Hematopoietic multipotent progenitor cell treated with erythropoietin and hydrocortisone succinate and interleukin-3 and kit ligand, for 6 days (in vitro differentiated cells): Measurements from ENCODE around the gene PSD2.

Experiments used
- DNase-seq: peaks from one replicate; pipeline ENCODE4 v3.0.0-alpha.2; 2015

Gene PSD2

GRCh38 chr5:139862313-139862712, 66.7 kb downstream of the PSD2 start:
- DNase-seq, result no peak

- no peak for DNase-seq
Observed at GRCh38 chr5:139862803-139863202, 67.2 kb downstream of the PSD2 start.

DNA sequence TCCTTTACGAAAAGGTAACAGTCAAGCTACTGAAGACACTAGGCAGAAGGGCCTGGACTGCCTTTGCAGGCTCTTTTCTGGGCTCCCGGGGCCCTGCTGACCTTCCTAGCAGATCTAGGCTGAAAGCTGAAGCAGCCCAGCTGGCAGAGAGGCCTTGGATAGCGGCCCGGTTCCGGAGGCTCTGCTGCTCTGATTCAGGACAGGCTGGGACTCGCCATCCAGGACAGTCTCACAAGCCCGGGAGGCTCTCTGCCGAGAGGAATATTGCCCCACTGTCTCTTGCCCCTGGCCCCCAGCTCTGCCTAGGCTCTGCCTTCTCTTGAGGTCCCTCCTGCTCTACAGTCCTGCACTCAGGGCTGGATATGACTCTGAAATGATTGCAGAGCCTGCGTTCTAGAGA, 67.8 kb downstream of the PSD2 start:
- DNase-seq, result no peak

DNA sequence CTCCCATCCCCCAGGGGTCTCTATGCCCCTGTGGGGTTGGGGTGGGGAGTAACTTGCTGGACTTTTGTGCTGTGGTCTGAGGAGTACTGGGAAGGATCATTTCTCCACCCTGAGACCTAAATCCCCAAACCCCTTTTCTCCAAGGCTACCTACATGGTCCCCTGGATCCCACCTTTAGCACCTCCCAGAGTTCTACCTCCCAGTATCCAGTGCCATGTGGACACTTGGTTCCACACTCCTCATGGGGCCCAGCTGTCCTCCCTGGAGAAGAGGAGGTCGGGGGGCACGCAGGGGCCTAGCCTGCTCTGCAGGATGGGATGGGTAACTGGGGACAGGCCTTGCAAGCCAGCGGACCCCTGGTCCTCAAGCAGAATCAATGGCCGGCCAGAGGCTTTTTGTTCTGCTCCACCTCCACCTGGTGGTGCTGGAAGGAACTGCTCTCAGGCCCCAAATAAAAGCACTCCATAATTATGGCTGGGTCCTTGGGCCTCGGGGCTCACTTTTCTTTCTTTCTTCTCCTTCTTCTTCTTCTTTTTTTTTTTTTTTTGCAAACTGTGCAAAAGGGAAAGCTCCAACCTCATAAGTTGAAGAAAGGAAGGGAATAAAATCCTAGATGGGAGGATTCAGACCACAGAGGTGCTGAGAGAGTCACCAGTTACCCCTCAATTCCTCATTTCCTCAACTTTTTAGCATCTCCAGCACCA, 68.4 kb downstream of the PSD2 start:
- DNase-seq, result peak; percentile 74

- no peak for DNase-seq
Observed at GRCh38 chr5:139864716-139865483, 69.3 kb downstream of the PSD2 start.

- no peak for DNase-seq
Observed at GRCh38 chr5:139867109-139867508, 71.5 kb downstream of the PSD2 start.

DNA sequence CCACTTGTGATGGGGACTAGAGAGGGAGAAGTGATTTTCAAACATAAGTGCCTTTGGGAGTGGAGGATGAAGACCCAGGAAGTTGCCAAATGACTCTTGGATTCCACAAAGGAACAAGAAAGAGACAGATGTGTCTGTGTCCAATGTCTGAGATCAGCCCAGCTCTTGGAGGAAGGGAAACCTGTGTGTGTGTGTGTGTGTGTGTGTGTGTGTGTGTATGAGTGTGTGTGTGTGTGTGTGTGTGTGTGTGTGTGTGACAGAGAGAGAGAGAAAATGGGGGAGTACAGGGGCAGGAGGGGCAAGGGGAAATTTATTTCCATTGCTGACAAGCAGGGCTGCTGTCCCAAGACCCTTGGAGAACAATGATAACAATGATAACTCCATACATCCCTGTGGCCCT, 72.0 kb downstream of the PSD2 start:
- DNase-seq, result no peak

DNA sequence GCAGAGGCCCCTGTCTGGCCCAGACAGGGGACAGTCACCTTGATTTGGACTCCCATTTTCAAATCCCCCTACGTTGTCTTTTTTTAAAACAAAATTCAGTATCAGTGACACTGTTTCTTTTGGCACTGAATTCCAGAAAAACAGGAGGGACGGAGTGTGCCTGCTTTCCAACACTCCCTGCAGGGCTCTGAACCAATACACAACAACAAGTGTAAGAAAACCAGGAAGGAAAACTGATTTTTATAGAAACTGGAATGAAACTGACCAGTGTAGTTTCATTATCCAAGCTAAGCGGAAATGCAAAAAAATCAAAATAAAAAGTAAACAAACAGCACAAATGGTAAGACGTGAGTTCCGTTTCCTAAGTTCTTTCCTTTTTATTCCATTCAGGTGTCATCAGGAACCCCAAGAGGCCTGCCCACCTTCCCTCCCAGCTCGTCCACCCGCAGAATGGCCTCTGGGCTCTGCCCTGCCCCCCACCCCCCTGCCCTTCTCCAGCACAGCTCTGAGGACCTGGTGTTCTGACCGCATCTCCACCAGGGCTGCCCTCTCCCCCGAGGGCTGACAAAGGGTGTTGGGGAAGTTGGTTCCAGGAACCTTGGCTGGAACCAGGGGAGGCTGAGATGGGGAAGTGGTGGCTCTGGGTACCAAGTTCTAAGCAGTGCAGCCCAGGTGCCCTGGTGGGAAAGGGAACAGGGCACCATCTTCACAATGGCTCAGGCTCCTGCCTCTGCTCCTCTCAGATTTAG, 73.6 kb downstream of the PSD2 start:
- DNase-seq, result no peak

DNA sequence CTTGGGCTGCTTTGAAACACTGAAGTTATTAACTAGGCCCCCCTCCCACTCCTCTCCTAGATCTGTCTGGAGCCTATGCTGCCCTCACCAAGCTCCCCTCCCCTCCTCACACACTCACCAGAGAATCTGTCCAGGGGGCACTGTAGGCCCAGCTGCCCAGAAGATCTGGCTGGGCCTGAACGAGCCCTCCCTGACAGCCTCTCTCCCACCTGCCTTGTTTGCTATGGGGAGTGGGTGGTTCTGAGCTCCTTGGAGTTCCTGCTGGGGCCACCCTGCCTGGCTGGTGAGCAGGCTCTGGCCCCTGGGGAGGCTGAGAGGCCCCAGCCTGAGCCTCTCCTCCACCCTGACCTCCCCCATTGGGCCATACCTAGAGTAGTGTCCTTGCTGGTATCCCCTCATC, 75.1 kb downstream of the PSD2 start:
- no peak for DNase-seq

DNA sequence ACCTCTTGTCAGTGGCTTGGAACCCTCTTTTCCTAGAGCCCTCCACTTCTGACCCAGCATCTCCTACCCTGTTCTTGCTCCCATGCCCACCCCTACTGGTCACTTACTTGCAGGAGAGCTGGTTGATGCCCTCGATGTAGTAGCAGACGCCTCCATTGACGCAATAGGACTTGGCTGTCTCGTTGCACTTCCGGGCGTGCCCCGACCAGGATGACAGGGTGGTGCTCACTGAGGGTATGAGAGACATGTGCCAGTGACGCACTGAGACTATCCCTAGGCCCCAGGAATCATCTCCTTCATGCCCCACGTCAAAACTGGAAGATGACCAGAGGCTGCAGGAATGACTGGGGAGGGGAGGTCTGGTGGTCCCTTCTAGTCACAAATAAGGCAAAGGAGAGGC, 76.0 kb downstream of the PSD2 start:
- no peak for DNase-seq

DNA sequence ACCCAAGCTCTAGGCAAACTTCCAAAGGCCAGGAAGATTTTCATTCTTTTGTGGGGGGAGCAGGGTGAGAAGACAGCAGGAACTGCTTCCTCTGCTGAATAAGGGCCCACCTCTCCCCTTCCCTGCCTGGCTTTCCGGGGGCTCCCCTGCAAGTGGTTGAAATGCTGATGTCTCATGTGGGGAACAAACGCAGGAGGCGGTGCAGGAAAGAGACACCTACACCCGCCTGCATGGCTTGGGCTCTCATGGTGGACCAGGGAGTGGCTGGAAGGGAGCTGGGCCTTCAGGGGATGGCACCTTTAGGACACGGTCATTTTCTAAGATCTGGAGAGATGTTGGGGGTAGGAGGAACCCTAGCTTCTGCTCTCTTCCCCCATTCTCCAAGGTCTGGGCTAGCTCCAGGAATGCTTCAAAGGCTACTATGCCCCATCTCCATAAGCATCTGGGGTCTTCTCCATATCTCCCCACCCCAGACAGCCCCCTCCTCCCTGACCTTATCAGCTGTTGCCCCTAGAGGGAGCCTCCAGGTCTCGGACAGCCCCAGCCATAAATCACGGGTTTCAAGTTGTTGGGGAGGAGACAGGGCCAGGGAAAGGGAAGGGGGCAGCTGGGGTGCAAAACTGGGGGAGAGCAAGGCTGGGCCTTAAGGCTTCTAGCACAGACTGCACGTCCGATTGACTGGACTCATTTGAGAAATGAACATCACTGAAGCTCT, 76.6 kb downstream of the PSD2 start:
- DNase-seq, result no peak

DNA sequence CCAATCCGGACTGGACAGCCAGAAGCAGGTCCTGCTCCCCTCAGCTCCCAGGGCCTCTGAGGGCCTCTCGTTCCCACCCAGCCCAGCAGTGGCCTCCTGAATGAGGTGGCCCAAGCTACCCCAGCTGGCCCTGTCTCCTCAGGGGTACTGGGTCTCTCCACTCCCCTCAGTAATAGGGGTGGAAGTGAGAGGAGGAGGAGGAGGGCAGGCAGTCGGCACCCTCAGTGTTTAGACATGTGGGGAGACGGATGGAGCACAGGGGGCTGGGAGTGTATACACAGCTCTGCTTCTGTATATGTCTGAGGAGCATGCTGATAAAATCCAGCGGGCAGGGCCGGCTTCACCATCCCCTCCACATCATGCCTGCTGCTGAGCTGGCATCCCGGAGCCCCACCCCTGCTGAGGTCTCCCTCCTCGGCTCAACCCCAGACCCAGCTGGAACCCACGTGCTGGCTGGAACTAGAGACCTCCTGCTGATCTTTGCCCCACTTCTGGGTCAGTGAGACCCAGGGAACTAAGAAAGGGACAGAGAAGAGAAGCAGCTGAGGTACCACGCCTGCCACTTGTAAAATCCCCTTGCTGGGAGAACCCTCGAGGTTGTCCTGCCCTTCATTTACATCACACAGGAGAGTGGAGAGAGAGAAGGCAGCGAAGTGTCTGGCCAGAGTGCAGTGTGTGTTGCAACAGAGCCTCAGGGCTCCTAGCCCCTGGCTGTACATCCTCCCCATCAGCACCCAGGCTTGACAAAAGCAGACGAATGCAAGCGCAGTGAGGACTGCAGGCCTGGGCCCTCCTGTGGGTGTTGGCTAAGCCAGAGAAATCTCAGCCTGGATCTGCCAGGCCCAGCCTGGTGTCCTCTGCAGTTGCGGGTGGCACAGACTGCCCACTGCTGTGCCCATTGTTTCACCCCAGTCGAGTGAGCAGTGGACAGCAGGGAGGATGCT, 77.5 kb downstream of the PSD2 start:
- DNase-seq, result no peak

DNA sequence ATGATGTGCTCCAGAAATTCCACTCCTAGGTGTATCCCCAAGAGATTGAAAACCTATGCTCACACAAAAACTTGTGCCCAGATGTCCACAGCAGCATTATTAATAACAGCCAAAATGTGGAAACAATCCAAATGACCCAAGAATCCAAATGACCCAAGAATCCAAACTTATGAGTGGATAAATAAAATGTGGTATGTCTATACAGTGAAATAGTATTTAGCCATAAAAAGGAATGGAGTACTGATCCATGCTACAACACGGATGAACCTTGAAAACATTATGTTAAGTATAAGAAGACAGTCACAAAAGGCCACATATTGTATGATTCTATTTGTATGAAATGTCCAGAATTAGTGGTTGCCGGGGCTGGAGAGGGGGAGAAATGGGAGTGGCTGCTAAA, 80.3 kb downstream of the PSD2 start:
- DNase-seq, result no peak

DNA sequence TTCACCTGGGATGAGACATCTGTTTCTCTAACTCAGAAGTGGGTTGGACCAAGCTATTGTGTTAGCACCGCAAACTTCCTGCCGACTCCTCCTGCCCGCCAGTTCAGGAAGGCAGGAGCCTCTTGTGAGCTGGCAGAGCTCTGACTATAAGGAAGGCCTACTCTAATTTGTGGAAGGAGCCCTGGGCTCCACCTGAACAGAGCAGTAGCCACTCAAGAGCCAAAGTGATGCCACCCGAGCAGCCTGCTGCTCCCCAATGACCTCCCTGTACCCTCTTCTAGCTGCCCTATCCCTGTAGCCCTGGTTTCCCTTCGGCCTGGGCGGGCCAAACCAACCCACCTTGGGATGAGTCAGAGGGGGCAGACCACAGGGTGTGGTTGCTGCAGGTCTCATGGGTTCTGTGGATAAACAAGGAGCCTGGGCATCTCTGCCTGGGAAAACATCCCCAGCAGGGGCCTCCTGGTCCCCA, 81.6 kb downstream of the PSD2 start:
- DNase-seq, result no peak

DNA sequence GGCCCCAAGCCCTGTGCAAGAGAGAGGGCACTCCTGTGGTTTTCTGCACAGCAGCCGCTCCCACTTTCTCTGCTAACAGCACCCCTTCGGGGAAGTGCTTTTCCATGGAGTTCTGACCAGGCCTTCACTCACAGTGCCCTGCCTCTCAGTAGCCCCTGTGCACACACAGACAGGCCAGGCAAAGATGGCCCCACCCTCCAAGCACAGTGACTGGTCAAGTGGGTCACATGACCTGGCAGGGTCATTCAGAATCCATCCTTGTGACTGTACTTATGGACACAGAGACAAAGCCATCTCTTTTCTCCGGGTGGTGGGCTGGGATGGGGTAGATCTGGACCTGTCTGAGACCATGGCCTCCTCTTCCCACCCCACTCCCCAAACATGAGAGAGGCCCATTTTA, 82.5 kb downstream of the PSD2 start:
- DNase-seq, result no peak

DNA sequence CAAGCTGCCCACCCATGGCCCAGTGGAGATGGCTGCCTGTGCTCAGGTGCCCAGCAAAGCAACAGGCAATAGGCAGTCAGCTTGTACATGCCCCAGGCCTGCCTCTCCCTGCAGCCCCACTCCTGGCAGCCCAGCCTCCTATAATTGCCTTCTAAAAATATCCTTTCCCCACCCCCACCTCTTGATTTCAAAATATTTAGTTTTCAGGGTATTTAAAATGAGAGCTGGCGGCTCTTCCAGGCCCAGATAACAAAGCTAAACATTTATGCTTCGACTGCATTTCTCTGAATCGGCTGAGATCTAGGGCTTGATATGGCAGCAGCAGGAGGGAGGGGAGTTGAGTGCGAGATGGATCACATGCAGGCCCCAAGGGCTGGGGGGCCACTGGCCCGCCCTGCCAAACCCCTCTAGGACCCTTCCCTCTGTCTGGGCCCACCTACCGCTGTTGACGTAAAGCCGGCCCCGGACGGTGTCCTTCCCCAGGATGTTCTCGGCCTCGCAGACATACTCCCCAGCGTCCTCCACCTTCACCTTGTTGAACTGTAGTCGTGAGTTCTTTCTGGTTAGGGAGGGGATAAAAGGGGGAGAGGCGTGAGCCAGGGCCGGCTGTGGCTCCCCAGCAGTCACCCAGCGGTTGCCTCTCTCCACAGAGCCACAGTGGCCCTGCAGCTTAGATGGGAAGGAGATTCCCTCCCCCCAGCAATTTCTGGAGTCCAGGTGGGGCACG, 85.0 kb downstream of the PSD2 start:
- DNase-seq, result no peak

DNA sequence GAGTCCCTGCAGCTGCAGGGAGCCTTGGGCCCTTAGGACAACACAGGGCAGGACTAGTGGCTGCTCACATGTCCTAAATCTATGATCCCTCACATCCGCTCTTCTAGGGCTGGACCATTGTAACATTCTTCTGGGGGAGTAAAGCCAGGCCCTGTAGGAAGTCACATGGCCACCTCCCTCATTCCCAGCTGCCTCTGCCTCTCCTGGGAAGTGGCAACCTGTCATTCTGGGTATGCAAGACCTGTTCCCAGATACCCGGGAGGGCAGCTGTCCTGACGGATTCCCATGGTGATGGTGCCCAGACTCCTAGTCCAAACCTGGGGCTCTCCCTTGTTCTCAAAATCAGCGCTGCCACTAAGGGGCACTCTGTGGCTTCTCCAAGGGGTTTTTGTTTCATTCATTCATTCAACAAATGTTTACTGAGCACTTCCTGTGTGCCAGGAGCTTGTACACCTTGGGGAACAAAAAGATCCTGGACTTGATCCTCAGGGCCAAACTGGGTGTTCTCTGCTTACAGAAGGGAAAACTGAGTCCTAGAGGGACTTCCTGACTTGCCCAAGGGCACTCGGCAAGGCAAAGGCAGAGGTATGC, 85.6 kb downstream of the PSD2 start:
- no peak for DNase-seq

- no peak for DNase-seq
Observed at GRCh38 chr5:139882316-139882715, 86.7 kb downstream of the PSD2 start.

DNA sequence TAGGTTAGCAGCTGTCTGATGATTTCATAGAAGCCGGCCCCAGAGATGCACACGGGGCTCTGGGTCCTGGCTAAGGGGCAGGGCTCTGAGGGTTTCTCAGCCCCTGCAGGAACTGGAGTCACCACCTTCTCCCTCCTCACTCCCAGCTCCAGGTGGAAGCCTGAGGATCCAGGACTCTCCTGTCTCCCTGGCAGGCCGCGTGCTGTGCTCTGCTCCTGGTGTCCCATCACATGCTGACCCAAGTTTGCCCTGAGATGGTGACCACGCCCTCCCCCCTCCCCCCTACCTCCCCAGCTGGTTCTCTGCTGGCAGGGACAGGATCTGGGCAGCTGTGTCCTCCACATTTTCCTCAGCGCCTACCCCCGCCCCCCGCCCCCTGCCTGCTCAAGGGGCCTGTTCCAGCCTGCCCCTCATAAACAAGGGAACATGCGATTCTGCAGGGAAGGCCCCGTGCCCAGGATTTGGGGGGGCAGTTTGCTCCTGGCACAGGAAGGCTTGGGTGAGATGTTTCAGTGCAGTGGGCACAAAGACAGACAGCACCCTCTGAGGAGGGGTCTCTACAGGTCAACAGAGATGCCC, 87.4 kb downstream of the PSD2 start:
- DNase-seq, result no peak

GRCh38 chr5:139884144-139884543, 88.5 kb downstream of the PSD2 start:
- DNase-seq, result no peak
